GM12872 (cell line): ENCODE results near the gene CREB5.

Experiments used
- CTCF ChIP-seq: IDR thresholded peaks from 3 replicates; pipeline ENCODE4 v1.5.1; 2011; ENCODE audit warnings: low read depth, mild to moderate bottlenecking, low read length, moderate library complexity; ENCODE audit not compliant: insufficient read depth

CREB5 gene

DNA sequence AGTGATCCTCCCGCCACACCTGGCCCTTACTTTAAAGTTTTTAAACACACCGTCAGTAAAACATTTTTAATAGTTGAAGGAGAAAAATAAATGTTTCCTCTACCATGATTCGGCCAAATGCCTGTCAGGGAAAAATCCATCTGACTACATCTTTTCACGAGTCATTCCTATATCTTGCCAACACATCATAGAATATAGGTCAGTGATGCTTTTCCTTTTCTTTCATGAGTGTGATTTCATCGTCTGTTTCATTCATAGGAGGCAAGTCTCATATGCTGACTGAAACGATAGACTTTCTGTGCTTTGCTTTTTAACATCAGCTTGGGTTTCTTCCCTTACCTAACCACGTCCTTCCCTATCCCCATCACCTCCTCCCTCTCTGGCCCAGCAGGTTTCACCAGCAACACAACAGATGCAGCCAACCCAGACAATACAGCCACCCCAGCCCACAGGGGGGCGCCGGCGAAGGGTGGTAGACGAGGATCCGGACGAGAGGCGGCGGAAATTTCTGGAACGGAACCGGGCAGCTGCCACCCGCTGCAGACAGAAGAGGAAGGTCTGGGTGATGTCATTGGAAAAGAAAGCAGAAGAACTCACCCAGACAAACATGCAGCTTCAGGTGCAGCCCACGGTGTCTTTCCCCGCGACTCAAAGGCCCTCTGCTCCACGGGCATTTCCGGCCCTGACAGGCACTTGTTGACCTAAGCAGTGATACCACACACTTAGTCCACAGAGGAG, 396.6 kb downstream of the CREB5 start:
- TF ChIP-seq CTCF = 0 out of 3 replicates have a peak, but pooled peaks have one; percentile 10

- TF ChIP-seq CTCF = no peak
Measured at GRCh38 chr7:28811008-28811407, 398.7 kb downstream of the CREB5 start.

DNA sequence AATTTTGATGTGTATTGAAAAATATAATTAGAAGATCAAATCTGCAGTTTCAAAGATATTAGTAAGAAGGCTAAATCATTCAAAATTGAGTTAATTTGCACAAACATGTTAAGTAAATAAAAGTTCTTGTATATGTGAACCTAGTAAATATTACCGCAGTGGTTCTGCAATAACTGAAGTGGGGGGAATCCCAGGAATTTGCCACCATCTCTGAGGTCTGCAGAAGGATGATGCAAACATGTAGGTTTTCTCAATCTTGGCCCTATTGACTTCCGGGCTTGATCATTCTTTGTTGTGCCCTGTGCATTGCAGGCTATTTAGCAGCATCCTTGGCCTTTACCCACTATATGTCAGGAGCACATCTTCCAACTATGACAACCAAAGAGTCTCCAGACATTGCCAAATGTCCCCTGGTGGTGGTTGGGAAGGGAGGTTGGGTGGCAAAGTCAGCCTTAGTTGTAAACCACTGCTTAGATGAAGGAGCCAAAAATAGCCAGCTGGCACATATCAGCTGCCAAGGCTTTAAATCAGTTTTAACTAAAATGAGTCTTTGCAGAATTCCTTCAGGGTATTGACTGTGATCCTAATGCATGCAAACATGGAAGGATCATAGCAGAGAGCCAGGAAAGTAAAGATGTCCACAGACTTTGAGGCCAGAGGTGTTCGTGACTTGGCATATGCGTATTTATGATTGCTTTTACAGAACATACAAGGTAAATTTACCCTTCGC, 399.5 kb downstream of the CREB5 start:
- no peak for TF ChIP-seq CTCF

DNA sequence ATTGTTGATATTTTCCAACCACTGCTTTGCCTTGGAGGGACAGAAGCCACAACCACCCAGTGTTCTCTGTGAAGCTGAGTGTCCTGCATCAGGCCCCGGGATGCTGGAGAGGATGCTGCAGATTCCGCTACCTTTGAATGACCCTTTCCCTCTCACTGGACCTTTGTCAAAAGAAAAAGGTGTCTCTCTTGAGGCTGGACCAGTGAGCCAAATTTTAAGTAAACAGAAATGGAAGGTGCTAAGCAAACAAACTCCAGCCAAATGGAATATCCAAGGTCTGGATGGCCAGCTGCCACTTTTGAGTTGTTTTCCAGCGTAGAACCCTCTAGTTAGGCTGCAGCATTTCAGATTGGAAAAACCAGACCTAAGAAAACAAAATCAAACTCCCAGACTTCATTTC, 400.3 kb downstream of the CREB5 start:
- TF ChIP-seq CTCF = no peak

GRCh38 chr7:28813243-28813962, 401.1 kb downstream of the CREB5 start:
- no peak for TF ChIP-seq CTCF

GRCh38 chr7:28815369-28815927, 403.1 kb downstream of the CREB5 start:
- TF ChIP-seq CTCF = no peak

DNA sequence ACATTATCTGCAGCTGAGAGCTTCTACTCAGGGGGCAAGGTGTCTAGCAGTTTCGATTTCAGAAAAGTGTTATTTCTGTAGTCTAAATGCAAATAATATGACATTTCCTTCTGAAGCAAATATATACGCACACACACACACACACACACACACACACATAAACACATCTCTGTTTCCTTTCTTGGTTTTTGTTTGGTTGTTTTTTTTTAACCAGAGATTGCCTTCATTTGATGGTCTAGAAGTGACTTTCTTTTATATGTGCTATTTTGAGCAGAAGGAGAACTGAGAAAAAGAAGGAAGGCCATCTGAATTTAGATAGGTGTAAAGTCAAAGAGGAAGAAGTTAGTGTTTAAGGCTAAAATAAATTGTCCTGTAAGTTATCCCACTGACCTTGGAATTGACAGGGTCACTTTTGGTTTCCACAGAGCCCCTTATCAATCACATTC, 403.6 kb downstream of the CREB5 start:
- no peak for TF ChIP-seq CTCF
